PFSK-1 (cell line): ENCODE results near the gene NFE2L1.

Experiments used
- FOXP2 ChIP-seq: optimal IDR thresholded peaks from 2 replicates; pipeline ENCODE3; 2011; ENCODE audit warnings: borderline replicate concordance, control low read depth, inconsistent platforms; ENCODE audit not compliant: insufficient read depth; ENCODE audit errors: extremely low read length, extremely low read depth
- POLR2AphosphoS5 ChIP-seq: IDR thresholded peaks from 2 replicates; pipeline ENCODE4 v1.6.1; 2012; ENCODE audit warnings: low read depth, mild to moderate bottlenecking, control low read depth, low read length, moderate library complexity
- SIN3A ChIP-seq: IDR thresholded peaks from 2 replicates; pipeline ENCODE4 v1.6.1; 2012; ENCODE audit warnings: mild to moderate bottlenecking, low read length, moderate library complexity, borderline replicate concordance; ENCODE audit not compliant: insufficient read depth
- TAF1 ChIP-seq: IDR thresholded peaks from 2 replicates; pipeline ENCODE4 v1.6.1; 2012; ENCODE audit warnings: low read length, control low read depth, borderline replicate concordance; ENCODE audit not compliant: insufficient read depth
- TF ChIP-seq, protein P1 (sequence below), 2 experiments: IDR thresholded peaks; 2 replicates each; pipeline versions ENCODE4 v1.6.1 to v1.8.0; 2011 to 2012; ENCODE audit warnings: low read depth in 2 of 2, low read length in 2 of 2, control low read depth in 1 of 2, inconsistent platforms in 1 of 2, mild to moderate bottlenecking in 1 of 2, moderate library complexity in 1 of 2; ENCODE audit not compliant: insufficient read depth in 1 of 2

The NFE2L1 gene

DNA sequence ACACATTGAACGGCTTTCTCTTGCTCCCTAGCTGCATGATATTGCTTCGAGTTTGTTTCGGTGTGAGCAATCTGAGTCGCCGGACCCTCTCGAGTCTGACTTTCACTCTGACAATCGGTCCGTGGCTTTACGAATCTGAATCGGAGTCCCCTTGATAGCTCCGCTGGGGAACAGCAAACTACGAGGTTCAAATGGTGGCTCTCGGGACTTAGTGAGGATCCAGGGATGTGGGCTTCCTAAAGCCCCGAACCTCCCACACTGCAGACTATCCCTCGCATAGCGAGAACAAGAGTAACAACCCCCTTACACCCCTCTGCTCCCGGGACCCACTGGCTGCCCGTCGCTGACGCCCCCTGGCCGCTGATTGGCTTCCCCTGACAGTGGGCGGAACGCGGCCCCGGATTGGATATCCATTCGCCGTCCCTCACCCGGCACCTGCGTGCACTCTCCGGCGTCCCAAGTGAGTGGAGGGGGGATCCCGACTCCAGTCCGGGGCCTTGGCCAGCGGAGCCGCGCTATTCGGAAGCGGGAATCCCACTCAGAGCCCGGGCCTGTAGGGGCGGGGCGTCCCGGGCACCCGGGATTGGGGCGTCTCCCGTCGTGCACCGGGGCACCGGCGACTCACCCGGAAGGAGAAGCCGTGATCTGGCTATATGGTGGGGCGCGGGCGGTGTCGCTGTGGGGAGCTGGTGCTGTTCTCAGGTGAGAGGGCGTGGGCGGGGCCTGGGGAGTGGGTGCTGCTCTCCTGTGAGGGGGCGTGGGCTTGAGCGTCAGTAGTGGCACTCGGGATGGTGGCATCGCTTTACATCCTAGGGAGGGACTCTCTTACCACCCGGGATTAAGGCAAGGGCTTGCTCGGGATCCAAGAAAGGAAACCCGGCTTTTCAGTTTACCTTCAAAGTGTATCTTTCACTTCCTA is 59.2 kb downstream of the NFE2L1 start, which contains the start of gene SNX11:
SNX11 (plus strand) TSS at position 630 of the 919 bp plus-strand sequence. CDS start 4,278 bp downstream, outside the sequence.
- TF ChIP-seq POLR2AphosphoS5 (peak; percentile 83), TAF1 (peak; percentile 64; the same call in 1 of the 2 replicates), FOXP2 (peak; percentile 45), SIN3A (peak; percentile 67; the same call in 1 of the 2 replicates)
- TF ChIP-seq, protein P1, sequence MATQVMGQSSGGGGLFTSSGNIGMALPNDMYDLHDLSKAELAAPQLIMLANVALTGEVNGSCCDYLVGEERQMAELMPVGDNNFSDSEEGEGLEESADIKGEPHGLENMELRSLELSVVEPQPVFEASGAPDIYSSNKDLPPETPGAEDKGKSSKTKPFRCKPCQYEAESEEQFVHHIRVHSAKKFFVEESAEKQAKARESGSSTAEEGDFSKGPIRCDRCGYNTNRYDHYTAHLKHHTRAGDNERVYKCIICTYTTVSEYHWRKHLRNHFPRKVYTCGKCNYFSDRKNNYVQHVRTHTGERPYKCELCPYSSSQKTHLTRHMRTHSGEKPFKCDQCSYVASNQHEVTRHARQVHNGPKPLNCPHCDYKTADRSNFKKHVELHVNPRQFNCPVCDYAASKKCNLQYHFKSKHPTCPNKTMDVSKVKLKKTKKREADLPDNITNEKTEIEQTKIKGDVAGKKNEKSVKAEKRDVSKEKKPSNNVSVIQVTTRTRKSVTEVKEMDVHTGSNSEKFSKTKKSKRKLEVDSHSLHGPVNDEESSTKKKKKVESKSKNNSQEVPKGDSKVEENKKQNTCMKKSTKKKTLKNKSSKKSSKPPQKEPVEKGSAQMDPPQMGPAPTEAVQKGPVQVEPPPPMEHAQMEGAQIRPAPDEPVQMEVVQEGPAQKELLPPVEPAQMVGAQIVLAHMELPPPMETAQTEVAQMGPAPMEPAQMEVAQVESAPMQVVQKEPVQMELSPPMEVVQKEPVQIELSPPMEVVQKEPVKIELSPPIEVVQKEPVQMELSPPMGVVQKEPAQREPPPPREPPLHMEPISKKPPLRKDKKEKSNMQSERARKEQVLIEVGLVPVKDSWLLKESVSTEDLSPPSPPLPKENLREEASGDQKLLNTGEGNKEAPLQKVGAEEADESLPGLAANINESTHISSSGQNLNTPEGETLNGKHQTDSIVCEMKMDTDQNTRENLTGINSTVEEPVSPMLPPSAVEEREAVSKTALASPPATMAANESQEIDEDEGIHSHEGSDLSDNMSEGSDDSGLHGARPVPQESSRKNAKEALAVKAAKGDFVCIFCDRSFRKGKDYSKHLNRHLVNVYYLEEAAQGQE (IDR thresholded peaks at IDR 0.05; ENCODE audit: insufficient read depth in 1 of 2, low read depth in 2 of 2, low read length in 2 of 2): no peak

DNA sequence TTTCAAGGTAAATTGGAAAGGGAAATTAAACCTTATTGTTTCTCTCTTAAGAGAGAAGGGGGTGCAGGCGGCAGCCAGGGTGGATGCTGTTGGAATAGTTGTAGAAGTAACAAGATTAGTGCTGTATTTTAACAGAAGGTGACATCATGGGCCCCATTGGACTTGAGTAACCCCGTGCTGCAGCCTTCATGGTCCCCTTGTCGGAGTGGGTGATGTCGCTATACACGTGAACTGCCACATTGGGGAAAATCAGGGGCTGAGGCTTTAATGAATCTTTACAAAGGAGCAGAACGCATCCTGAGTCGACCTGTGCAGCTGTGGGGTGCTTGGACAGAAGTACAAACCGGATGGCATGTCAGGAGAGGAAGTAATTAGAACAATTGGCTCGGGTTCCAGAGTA is 62.6 kb downstream of the NFE2L1 start:
- no peak for TF ChIP-seq FOXP2
